Keratinocyte (primary cell): ENCODE data around the gene ZNF646. TPM values are rescaled to one million over a fixed set of nuclear protein-coding genes. Genes with fewer than 3 reads are reported as not detected.

Experiments
- DNase-seq: peaks from one replicate; pipeline ENCODE4 v3.0.0-alpha.2; 2011; ENCODE audit warnings: low read depth, missing footprints, low spot score
- FAIRE-seq: peaks from 2 replicates; lab custom pipeline; 2011; peaks lifted over from hg19 to GRCh38; lab: Jason Lieb, UNC
- H2AFZ ChIP-seq: 2 replicates; pipeline ENCODE4 v1.6.0; 2012; ENCODE audit warnings: low read length, control low read depth, inconsistent platforms; ENCODE audit not compliant: control insufficient read depth
- H3K27ac ChIP-seq: 2 replicates; pipeline ENCODE4 v1.5.1; 2011; ENCODE audit warnings: low read length; ENCODE audit not compliant: control insufficient read depth, insufficient read depth
- H3K27me3 ChIP-seq: 3 replicates; pipeline ENCODE4 v1.6.0; 2011; ENCODE audit warnings: low read length; ENCODE audit not compliant: control insufficient read depth, insufficient read depth; ENCODE audit errors: extremely low read depth
- H3K36me3 ChIP-seq, 2 experiments: 2 replicates in 1 of 2; 3 replicates in 1 of 2; pipeline ENCODE4 v1.5.1; 2011; ENCODE audit warnings: low read length in 2 of 2, mild to moderate bottlenecking in 1 of 2; ENCODE audit not compliant: control insufficient read depth in 2 of 2, insufficient read depth in 2 of 2; ENCODE audit errors: extremely low read depth in 1 of 2
- H3K4me1 ChIP-seq: 3 replicates; pipeline ENCODE4 v1.5.1; 2011; ENCODE audit warnings: low read length; ENCODE audit not compliant: control insufficient read depth, insufficient read depth; ENCODE audit errors: extremely low read depth
- H3K4me2 ChIP-seq: 3 replicates; pipeline ENCODE4 v1.6.0; 2011; ENCODE audit warnings: low read depth, low read length; ENCODE audit not compliant: control insufficient read depth, insufficient read depth; ENCODE audit errors: extremely low read depth
- H3K4me3 ChIP-seq, 3 experiments: fragments of 200-600 bp in 1 of 3; sonication (generic) in 1 of 3; 2 replicates in 2 of 3; 3 replicates in 1 of 3; pipeline ENCODE4 v1.5.1; 2011 to 2016; ENCODE audit warnings: low read length in 3 of 3, mild to moderate bottlenecking in 3 of 3, control low read depth in 2 of 3, inconsistent platforms in 1 of 3, low read depth in 1 of 3, mixed read lengths in 1 of 3, mixed run types in 1 of 3, moderate library complexity in 1 of 3; ENCODE audit not compliant: control insufficient read depth in 2 of 3, insufficient read depth in 2 of 3; ENCODE audit errors: extremely low read depth in 1 of 3
- H3K79me2 ChIP-seq: 2 replicates; pipeline ENCODE4 v1.6.0; 2012; ENCODE audit warnings: low read length; ENCODE audit not compliant: control insufficient read depth, insufficient read depth
- H3K9ac ChIP-seq: 3 replicates; pipeline ENCODE4 v1.6.0; 2011; ENCODE audit warnings: low read length; ENCODE audit not compliant: control insufficient read depth, insufficient read depth; ENCODE audit errors: extremely low read depth
- H3K9me1 ChIP-seq: 3 replicates; pipeline ENCODE4 v1.6.0; 2011; ENCODE audit warnings: low read length; ENCODE audit not compliant: control insufficient read depth, insufficient read depth; ENCODE audit errors: extremely low read depth
- H3K9me3 ChIP-seq: 2 replicates; pipeline ENCODE4 v1.5.1; 2012; ENCODE audit warnings: low read depth, low read length; ENCODE audit not compliant: control insufficient read depth
- H4K20me1 ChIP-seq: 3 replicates; pipeline ENCODE4 v1.6.0; 2011; ENCODE audit warnings: low read length; ENCODE audit not compliant: control insufficient read depth, insufficient read depth; ENCODE audit errors: extremely low read depth
- CTCF ChIP-seq, 3 experiments: IDR thresholded peaks in 1 of 3; conservative IDR thresholded peaks in 1 of 3; optimal IDR thresholded peaks in 1 of 3; 2 replicates in 2 of 3; 3 replicates in 1 of 3; pipeline versions ENCODE3 to v1.5.1; 2011; ENCODE audit warnings: low read length in 3 of 3, mild to moderate bottlenecking in 3 of 3, moderate library complexity in 2 of 3, control low read depth in 1 of 3, inconsistent platforms in 1 of 3; ENCODE audit not compliant: insufficient read depth in 2 of 3; ENCODE audit errors: extremely low read depth in 1 of 3
- EZH2 ChIP-seq: IDR thresholded peaks from one replicate; pipeline ENCODE4 v1.6.1; 2012; ENCODE audit warnings: inconsistent platforms, mild to moderate bottlenecking, low read length, moderate library complexity
- dilution Hi-C: fragments of 300-500 bp; cut with MboI; formaldehyde crosslinking; loops from one replicate; pipeline ENCODE4 v1.7.0; 2020; ENCODE audit warnings: low sequenced_read_pairs; ENCODE audit not compliant: extremely low pct_ligation_motif_present
- polyA plus RNA-seq, 5 experiments: library from polyadenylated mRNA; depleted of rRNA in 3 of 5; stranded (reverse) in 3 of 5; stranded (forward) in 1 of 5; unstranded in 1 of 5; fragments of >200 nt; gene quantifications; 1 replicate in 1 of 5; 2 replicates in 3 of 5; 3 replicates in 1 of 5; pipeline versions ENCODE4 v1.2.1 to v1.2.3, GENCODE V29; 2011 to 2012; ENCODE audit warnings: missing spikeins in 2 of 5, low read depth in 1 of 5, low replicate concordance in 1 of 5

Gene ZNF646
- polyA plus RNA-seq, 1 donor (not counting 4 experiments of a cell fraction or from before 2014, with no cell fraction given): 2.5 TPM

- Histone ChIP-seq H3K27ac (peak overlapping the region; percentile 84), H2AFZ (no peak overlapping the region), H3K4me2 (peak overlapping the region; percentile 81), H3K9me3 (no peaks in the 10 kb centered on the region), H4K20me1 (no peaks in the 10 kb centered on the region), H3K9ac (peak overlapping the region; percentile 92), H3K4me3 (peak overlapping the region; percentile 82 to 94 (median 91)), H3K4me1 (peaks cover 11% of the 10 kb centered on the region), H3K27me3 (no peaks in the 10 kb centered on the region), H3K36me3 (peaks cover 2 to 7% of the 10 kb centered on the region in 2 experiments), H3K79me2 (peaks cover 72% of the 10 kb centered on the region), H3K9me1 (no peaks in the 10 kb centered on the region)
- DNase-seq (no peak), FAIRE-seq (no peak)
- dilution Hi-C loops: no loop called here
- TF ChIP-seq EZH2: no peak
- no peak for TF ChIP-seq CTCF (optimal IDR thresholded peaks at IDR 0.05 in 1 of 3, IDR thresholded peaks at IDR 0.05 in 1 of 3, conservative IDR thresholded peaks at IDR 0.05 in 1 of 3; ENCODE audit: extremely low read depth in 1 of 3, insufficient read depth in 2 of 3, low read length in 3 of 3)
Measured at GRCh38 chr16:31071861-31072260, 2.4 kb upstream of the ZNF646 start.

GRCh38 chr16:31072540-31073141 lies 1.6 kb upstream of the ZNF646 start:
- H4K20me1 ChIP-seq: no peaks in the 10 kb centered on the region
- no peak for FAIRE-seq
- H3K4me1 ChIP-seq: peaks cover 11% of the 10 kb centered on the region
- H3K4me3 ChIP-seq: peak overlapping the region; percentile 82 to 94 (median 91)
- peak overlapping the region; percentile 78 for H2AFZ ChIP-seq
- dilution Hi-C loops: no loop called here
- H3K27me3 ChIP-seq: no peaks in the 10 kb centered on the region
- TF ChIP-seq EZH2 (no peak), CTCF (optimal IDR thresholded peaks at IDR 0.05 in 1 of 3, IDR thresholded peaks at IDR 0.05 in 1 of 3, conservative IDR thresholded peaks at IDR 0.05 in 1 of 3; ENCODE audit: extremely low read depth in 1 of 3, insufficient read depth in 2 of 3, low read length in 3 of 3) (no peak)
- DNase-seq: no peak
- H3K9ac ChIP-seq: peak overlapping the region; percentile 92
- peak overlapping the region; percentile 81 for H3K4me2 ChIP-seq
- H3K36me3 ChIP-seq: peaks cover 8 to 9% of the 10 kb centered on the region in 2 experiments
- H3K79me2 ChIP-seq: peaks cover 73% of the 10 kb centered on the region
- H3K9me1 ChIP-seq: no peaks in the 10 kb centered on the region
- peak overlapping the region; percentile 84 for H3K27ac ChIP-seq
- H3K9me3 ChIP-seq: no peaks in the 10 kb centered on the region
